Mucosa of gallbladder (tissue), 1 donor: ENCODE data around the gene PEX12. TPM values are rescaled to one million over a fixed set of nuclear protein-coding genes. Genes with fewer than 3 reads are reported as not detected.
"Not testable (repeated sequence)": the region's sequence is repeated elsewhere in the genome, so short reads cannot be mapped to it uniquely, and the experiment has no call there.

Experiments
- DNase-seq: peaks from one replicate; pipeline ENCODE4 v3.0.0-alpha.2; 2020; ENCODE audit warnings: low spot score
- total RNA-seq: library from RNA; stranded (reverse); gene quantifications from one replicate; pipeline ENCODE4 v1.2.1, GENCODE V29; 2021
- donor health status: DM: no; HTN: no; CAD: no.

Gene PEX12
- total RNA-seq = 7.5 TPM

DNA sequence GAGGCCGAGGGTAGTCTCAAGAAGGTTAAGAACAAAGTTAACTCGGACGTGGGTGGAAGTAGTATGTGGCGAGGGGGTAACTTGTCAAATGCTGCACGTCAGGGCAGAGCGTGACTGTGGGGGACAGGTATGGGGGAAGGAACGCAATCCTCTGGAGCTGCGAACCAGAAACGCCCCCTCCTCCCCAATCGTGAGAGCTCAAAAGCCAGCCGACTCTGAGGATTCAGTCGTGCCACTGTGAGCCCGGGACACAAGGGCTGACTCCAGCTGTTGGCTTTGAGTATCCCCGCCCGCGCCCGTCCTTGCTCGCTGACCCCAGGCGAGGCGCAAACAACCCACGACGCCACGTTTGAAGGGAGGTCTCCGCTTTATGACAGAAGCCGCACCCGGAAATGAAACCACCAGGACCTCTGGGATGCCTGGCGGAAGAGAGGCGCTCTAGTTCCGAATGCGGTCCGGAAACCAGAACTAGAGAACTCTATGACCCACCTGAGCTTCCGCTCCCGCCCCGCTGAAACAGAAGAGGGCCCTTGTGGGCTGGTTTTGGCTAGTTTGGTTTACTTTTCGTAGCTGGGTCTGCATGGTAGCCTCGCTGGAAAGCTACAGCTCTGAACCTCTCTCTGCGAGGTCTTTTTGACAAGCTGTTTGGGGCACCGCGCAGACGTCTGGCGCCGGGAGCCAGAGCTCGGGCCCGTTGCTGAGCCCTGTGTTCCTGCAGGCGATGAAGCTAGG lies at the start of gene PEX12:
Gene PEX12, minus strand, starts transcription at position 375 of the 732 bp plus-strand sequence. CDS start 550 bp downstream, outside the sequence.
- peak; percentile 92 for DNase-seq

GRCh38 chr17:35627417-35627816 lies 49.0 kb upstream of the PEX12 start:
- peak; percentile 47 for DNase-seq

- DNase-seq = no peak
Observed at GRCh38 chr17:35621768-35622167, 43.4 kb upstream of the PEX12 start.

DNA sequence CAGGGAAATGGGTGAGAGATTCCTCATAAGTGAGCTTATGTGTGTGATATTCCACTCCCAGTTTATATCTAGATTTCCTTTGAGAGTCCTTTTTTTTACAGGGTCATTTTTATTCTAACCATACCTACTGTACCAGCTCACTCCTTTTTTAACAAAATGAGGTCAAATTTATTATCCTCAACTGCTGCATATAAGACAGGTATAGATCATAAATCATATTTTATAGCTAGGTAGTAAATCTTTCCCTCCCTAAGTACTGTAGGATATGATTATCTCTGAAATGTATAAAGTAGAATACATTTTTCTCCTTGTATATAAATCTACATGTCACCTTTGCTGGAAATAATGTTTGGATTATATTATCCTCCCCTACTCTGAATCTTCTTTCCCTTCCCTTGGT lies 40.3 kb upstream of the PEX12 start:
- no peak for DNase-seq

- no peak for DNase-seq
Observed at GRCh38 chr17:35617505-35617904, 39.1 kb upstream of the PEX12 start.

GRCh38 chr17:35616536-35616935 lies 38.2 kb upstream of the PEX12 start:
- DNase-seq = no peak

GRCh38 chr17:35614810-35615209 lies 36.4 kb upstream of the PEX12 start:
- no peak for DNase-seq

- DNase-seq = peak; percentile 41
Observed at GRCh38 chr17:35612924-35613521, 34.7 kb upstream of the PEX12 start.

DNA sequence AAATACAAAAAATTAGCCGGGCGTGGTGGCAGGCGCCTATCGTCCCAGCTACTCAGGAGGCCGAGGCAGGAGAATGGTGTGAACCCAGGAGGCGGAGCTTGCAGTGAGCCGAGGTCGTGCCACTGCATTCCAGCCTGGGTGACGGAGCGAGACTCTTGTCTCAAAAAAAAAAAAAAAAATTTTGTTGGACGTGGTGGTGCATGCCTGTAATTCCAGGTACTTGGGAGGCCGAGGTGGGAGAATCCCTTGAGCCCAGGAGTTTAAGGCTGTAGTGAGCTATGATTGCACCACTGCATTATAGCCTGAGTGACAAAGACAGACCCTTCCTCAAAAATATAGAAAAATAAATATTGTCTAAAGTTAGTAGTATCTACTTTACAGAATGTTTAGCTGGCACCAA lies 32.4 kb upstream of the PEX12 start:
- DNase-seq = not testable (repeated sequence)

DNA sequence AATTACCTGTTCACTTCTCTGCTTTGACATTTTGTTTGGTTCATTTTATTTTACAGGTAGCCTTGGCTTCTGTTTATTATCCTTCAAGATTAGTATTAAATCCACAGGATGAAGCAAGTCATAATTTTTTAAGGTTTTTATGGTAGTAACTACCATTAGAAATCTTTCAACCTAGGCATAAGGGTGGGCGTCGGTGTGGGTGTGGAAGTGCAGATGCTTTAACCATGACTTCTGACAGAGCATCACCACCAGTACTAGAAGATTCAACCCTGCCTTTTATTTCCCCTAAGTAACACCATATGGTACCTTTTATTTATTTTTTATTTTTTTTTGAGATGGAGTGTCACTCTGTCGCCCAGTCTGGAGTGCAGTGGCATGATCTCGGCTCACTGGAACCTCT lies 31.5 kb upstream of the PEX12 start:
- DNase-seq = no peak

DNA sequence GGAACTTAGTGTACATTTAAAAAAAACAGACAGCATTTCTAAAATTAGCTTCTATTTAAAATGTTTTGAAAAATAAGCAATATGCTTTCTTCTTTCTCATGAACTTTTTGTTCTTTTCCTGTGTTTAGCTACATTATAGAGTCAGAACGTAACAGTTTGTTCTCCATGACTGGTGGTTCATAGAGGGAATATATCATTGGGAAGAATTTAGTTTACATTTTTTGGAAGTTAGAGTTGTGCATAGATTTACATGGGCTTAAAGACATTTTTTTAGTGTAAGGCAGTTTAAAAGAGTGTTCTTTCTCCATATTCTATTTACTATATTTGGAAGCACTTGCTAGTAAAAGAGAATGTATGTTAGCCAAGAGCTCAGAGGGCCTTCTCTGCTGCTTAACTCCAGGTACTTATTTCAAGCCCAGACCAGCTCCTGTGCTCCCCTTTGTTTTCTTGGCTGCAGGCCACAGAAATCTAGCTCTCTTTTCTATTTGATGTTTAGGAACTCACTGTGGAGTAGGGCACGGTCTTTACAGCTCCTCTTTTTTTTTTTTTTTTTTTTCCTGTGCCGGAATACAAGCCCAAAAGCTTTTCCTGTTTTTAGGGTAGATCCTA lies 29.0 kb upstream of the PEX12 start:
- no peak for DNase-seq

DNA sequence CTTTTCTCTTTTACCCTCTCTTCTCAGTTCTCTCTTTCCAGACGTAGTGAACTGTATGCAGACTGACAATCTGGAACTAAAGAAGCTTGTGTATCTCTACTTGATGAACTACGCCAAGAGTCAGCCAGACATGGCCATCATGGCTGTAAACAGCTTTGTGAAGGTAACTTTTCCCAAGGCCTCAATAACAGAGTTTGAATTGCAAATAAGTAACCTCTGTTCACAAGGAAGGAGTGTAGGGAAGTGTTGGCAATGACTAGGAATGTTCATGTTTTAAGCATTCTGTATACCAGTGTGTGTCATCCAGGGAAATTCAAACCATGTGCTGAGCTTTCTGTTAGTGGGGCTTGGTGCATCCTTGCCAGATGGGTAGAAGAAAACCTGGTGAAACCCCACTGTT lies 27.3 kb upstream of the PEX12 start:
- DNase-seq = no peak

- no peak for DNase-seq
Observed at GRCh38 chr17:35603674-35604073, 25.3 kb upstream of the PEX12 start.

DNA sequence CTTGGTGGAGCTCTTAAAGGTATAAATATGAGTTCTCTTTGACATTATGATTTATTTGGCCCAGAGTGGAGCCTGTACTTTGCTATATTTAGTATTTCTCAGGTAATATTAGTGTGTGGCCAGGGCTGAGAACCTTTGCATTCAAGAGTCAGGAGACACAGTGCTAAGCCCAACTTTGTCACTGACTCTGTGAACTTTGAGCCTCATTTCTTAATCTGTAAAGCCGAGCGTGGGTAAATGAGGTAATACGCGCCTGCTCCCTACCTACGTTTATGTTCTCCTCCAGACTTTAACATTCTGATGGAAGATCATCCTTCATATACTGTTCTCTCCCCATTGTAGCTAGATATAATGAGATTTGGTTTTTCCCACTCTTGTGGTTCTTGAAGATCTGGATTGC lies 19.2 kb upstream of the PEX12 start:
- DNase-seq = no peak

GRCh38 chr17:35596530-35597233 lies 18.3 kb upstream of the PEX12 start:
- DNase-seq = no peak

DNA sequence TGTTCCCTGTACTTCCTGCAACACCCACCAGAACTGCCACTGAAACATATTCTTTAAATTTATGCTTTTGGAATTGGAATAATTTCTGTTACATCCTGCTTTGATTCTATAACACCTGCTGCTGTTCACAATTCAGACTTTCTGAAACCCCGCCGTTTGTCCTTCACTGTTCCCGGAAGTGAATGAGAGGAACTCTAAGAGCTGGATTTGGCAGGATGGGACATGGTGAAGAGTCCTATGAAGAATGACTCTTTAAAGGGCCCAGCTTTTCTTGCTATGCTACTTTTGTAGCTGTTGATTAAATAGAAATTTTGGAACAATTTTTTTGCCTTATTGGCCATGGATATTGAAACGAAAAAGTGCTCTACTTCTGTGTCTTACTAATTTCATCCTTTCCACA lies 17.7 kb upstream of the PEX12 start:
- DNase-seq = no peak

DNA sequence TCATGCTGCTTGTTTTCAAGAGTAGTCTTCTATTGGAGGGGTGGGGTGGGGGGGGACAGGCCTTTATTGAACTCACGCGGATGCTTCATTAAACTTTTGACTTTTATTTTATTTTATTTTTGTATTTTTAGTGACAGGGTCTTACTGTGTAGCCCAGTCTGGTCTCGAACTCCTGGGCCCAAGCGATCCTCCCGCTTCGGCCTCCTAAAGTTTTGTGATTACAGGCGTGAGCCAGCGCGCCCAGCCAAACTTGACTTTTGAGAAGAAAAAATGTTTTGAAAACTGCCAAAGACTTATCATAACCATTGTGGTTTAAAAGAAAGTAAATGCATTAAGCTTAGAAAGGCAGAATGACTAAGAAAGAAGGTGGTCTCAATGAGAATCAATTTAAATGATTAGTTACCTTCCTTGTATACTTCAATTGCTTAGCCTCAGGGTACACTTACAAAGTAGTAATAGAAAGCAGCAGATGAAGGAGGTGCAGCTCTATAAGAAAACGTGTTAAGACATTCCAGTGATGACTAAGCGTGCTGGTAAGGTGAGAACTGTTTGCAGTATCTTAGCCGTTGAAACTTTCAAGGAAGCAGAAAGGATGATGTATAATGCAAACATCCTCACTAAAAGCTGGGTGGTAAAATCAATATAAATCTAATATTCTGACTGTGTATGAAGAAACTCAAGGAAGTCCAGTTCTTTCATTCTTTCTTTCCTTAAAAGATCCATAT lies 10.0 kb upstream of the PEX12 start:
- peak; percentile 18 for DNase-seq

DNA sequence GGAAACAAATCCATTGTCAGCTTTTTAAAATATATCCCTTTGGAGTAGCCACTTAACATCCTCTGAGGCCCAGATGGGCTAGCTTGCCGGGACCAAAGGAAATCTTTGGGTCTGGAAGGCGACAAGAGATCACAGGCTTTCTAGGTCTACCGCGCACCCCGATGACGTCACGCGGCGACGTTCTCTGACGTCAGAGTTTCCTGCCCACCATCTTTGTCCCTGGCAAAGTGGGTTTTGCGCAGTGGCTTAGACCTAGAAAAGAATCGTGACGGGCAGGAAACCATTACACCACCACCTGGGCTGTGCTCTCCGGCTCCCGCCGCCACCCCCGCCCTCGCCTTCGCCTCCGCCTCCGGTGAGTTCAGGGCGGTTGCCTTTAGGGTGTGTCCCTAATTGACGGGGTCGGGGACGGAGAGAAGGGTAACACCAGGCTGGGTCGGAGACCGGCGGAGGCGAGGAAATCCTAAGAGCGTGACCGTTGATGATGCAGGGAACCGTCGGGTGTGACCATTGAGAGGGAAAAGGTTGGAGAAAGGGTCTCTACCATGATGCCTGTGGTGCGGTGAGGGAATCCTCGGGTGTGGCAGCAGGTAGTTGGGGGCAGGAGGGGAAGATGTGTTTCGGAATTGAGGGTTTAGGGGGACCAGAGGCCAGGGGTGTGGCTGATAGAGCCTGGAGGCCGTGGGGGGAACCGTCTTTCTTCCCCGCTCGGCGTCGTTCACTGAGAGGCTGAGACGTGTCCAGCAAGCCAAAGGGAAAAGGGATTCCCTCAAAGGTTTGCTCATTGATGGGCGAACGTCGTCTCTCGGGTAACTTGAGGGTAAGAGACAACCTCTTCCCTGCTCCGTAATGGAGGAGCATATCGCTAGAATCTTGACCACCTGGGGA lies 8.9 kb upstream of the PEX12 start, which contains the start of gene AP2B1:
Gene AP2B1, plus strand, starts transcription at position 249 of the 888 bp plus-strand sequence. CDS start 6,709 bp downstream, outside the sequence.
- DNase-seq = peak; percentile 96

DNA sequence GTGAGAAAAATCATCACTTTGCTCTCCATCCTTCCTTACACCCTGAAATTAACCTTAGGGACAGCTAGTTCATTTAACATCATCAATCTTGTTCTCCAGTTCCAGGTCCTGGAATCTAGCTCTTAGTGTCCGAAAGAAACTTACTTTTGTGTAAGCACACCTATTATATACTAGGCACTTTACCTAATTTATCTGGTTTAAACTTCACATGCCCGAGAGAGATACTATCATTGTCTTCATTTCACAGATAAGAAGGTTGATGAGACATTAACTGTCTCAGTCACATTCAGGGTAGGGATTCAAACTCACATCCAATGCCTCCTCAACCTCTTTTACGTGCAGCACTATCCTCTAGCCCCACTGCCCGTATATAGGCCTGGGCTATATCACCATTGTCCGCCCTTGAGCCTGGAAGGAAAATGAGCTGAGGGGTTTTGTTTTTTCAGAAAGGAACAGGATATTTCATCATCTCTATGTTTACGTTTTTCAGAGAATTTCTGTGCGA lies 8.2 kb upstream of the PEX12 start:
- DNase-seq = no peak

DNA sequence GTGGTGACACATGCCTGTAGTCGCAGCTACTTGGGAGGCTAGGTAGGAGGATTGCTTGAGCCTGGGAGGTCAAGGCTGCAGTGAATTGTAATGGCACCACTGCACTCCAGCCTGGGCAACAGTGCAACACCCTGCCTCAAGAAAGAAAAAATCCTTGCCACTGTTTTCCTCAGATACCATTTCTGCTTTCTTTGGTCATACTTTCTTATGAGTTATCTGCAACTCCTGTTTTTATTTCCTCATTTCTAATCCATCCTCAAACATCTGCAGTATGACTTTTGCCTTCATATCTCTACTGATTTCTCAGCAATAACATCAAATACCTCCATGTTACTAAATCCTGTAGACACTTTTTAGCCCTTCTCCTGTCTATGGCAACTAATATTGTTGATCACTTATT lies 5.7 kb upstream of the PEX12 start:
- no peak for DNase-seq
